Fibroblast of lung (primary cell): Measurements from ENCODE around the gene AKR1C3. TPM values are rescaled to one million over a fixed set of nuclear protein-coding genes. Genes with fewer than 3 reads are reported as not detected.

ENCODE experiments used
- DNase-seq, 2 donors: peaks; one replicate each; pipeline versions ENCODE4 v3.0.0 to v3.0.0-alpha.2; 2010; ENCODE audit warnings: low read depth in 2 of 2
- H2AFZ ChIP-seq: 2 replicates; pipeline ENCODE4 v1.5.1; 2012; ENCODE audit warnings: low read length, control low read depth, inconsistent platforms
- H3K27ac ChIP-seq: 2 replicates; pipeline ENCODE4 v1.5.1; 2011; ENCODE audit warnings: low read length, control low read depth; ENCODE audit not compliant: insufficient read depth
- H3K27me3 ChIP-seq: 2 replicates; pipeline ENCODE4 v1.5.1; 2011; ENCODE audit warnings: mild to moderate bottlenecking, low read length; ENCODE audit not compliant: control insufficient read depth, insufficient read depth
- H3K36me3 ChIP-seq: 2 replicates; pipeline ENCODE4 v1.5.1; 2011; ENCODE audit warnings: low read length; ENCODE audit not compliant: control insufficient read depth, insufficient read depth
- H3K4me1 ChIP-seq: 2 replicates; pipeline ENCODE4 v1.5.1; 2011; ENCODE audit warnings: low read length; ENCODE audit not compliant: control insufficient read depth, insufficient read depth; ENCODE audit errors: extremely low read depth
- H3K4me2 ChIP-seq: 2 replicates; pipeline ENCODE4 v1.5.1; 2011; ENCODE audit warnings: low read length, control low read depth; ENCODE audit not compliant: insufficient read depth; ENCODE audit errors: extremely low read depth
- H3K4me3 ChIP-seq, 4 experiments: fragments of 200-600 bp in 1 of 4; sonication (generic) in 1 of 4; replicated peaks in 1 of 4; 2 replicates each; pipeline ENCODE4 v1.5.1; 2011 to 2016; ENCODE audit warnings: low read length in 4 of 4, low read depth in 3 of 4, mild to moderate bottlenecking in 3 of 4, control low read depth in 2 of 4, inconsistent platforms in 1 of 4, mixed read lengths in 1 of 4; ENCODE audit not compliant: insufficient read depth in 1 of 4; ENCODE audit errors: control extremely low read depth in 1 of 4
- H3K79me2 ChIP-seq: 2 replicates; pipeline ENCODE4 v1.5.1; 2012; ENCODE audit warnings: mild to moderate bottlenecking, low read length, inconsistent platforms; ENCODE audit not compliant: control insufficient read depth, insufficient read depth
- H3K9ac ChIP-seq: 2 replicates; pipeline ENCODE4 v1.5.1; 2011; ENCODE audit warnings: mild to moderate bottlenecking, low read length, control low read depth; ENCODE audit not compliant: insufficient read depth
- H3K9me3 ChIP-seq: 2 replicates; pipeline ENCODE4 v1.5.1; 2012; ENCODE audit warnings: low read depth, low read length; ENCODE audit not compliant: control insufficient read depth, insufficient read depth
- H4K20me1 ChIP-seq: 2 replicates; pipeline ENCODE4 v1.5.1; 2011; ENCODE audit warnings: low read length; ENCODE audit not compliant: control insufficient read depth, insufficient read depth; ENCODE audit errors: extremely low read depth
- EZH2 ChIP-seq: IDR thresholded peaks from 2 replicates; pipeline ENCODE4 v1.5.1; 2012; ENCODE audit warnings: low read length, control low read depth, mild to moderate bottlenecking; ENCODE audit errors: missing control alignments
- polyA plus RNA-seq, 2 donors: library from polyadenylated mRNA; depleted of rRNA in 1 of 2; stranded (reverse) in 1 of 2; unstranded in 1 of 2; fragments of >200 nt; gene quantifications; 2 replicates each; pipeline ENCODE4 v1.2.1, GENCODE V29; 2011 to 2012; ENCODE audit warnings: missing spikeins in 1 of 2
- total RNA-seq: library from RNA; depleted of rRNA; stranded (reverse); fragments of >200 nt; gene quantifications from 2 replicates; pipeline ENCODE4 v1.2.1, GENCODE V29; 2014
- TF ChIP-seq, protein P1 (sequence below), 2 donors: IDR thresholded peaks in 1 of 2; conservative IDR thresholded peaks in 1 of 2; 1 replicate in 1 of 2; 2 replicates in 1 of 2; pipeline ENCODE4 v1.5.1; 2011 to 2012; ENCODE audit warnings: low read length in 2 of 2, control low read depth in 1 of 2, inconsistent platforms in 1 of 2, low read depth in 1 of 2, mild to moderate bottlenecking in 1 of 2

The AKR1C3 gene
- total and polyA plus RNA-seq, 2 donors (not counting 1 experiment from before 2014, with no cell fraction given) = 36.3 to 44.3 TPM

DNA sequence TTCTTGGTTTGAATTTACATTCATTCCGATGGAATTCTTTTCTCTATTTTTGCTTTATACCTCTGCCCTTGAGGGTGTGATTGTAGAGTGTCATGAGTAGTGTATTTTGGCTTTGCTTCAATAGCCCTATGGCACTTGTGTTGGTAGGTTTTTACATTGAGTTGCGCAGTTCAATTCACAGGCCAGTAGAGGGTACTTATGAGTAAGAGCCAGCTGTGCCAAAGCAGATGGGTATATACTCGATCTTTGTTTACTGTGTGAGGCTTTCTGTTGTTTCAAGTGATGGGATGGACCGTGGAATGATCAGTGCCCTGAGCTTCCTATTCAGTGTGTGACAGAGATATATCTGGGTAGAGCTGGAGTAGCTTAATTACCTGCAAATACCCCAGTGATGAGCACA, 4.3 kb upstream of the AKR1C3 start:
- Histone ChIP-seq H3K9me3 (no peaks in the 10 kb centered on the region), H2AFZ (no peak overlapping the region), H3K36me3 (no peaks in the 10 kb centered on the region), H3K79me2 (no peaks in the 10 kb centered on the region), H4K20me1 (no peaks in the 10 kb centered on the region), H3K9ac (no peak overlapping the region), H3K27ac (no peak overlapping the region), H3K4me3 (no peak overlapping the region), H3K4me2 (no peak overlapping the region), H3K4me1 (no peaks in the 10 kb centered on the region), H3K27me3 (no peaks in the 10 kb centered on the region)
- DNase-seq = peak; percentile 14 to 40
- TF ChIP-seq, protein P1, sequence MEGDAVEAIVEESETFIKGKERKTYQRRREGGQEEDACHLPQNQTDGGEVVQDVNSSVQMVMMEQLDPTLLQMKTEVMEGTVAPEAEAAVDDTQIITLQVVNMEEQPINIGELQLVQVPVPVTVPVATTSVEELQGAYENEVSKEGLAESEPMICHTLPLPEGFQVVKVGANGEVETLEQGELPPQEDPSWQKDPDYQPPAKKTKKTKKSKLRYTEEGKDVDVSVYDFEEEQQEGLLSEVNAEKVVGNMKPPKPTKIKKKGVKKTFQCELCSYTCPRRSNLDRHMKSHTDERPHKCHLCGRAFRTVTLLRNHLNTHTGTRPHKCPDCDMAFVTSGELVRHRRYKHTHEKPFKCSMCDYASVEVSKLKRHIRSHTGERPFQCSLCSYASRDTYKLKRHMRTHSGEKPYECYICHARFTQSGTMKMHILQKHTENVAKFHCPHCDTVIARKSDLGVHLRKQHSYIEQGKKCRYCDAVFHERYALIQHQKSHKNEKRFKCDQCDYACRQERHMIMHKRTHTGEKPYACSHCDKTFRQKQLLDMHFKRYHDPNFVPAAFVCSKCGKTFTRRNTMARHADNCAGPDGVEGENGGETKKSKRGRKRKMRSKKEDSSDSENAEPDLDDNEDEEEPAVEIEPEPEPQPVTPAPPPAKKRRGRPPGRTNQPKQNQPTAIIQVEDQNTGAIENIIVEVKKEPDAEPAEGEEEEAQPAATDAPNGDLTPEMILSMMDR (conservative IDR thresholded peaks at IDR 0.05 in 1 of 2, IDR thresholded peaks at IDR 0.05 in 1 of 2; ENCODE audit: low read depth in 1 of 2, low read length in 2 of 2) = peak; percentile 35 to 56
- TF ChIP-seq EZH2 = no peak

DNA sequence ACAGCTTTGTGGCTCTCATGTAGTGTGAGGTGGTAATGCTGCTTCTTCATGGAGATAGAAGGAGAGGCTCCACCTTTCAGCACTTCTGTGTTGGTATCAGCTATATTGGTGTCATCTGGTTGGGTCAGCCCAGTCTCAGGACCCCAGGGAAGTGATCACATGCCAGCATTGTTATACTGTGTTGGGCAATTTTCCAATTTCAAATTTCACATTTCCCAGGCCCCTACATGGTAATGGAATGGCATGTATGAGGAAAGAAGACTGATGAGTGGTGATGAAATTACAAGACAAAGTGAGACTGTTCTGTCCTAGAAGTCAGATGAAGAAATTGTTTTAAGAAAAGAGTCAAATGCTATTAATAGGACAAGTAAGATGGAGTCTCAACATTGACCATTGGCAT, 3.7 kb upstream of the AKR1C3 start:
- Histone ChIP-seq H3K79me2 (no peaks in the 10 kb centered on the region), H3K27me3 (no peaks in the 10 kb centered on the region), H3K36me3 (no peaks in the 10 kb centered on the region), H3K4me1 (no peaks in the 10 kb centered on the region), H3K9ac (no peak overlapping the region), H3K27ac (no peak overlapping the region), H4K20me1 (no peaks in the 10 kb centered on the region), H2AFZ (no peak overlapping the region), H3K4me3 (no peak overlapping the region), H3K9me3 (no peaks in the 10 kb centered on the region), H3K4me2 (no peak overlapping the region)
- peak in 1 of 2 donors; percentile 26 for DNase-seq
- TF ChIP-seq, protein P1 (conservative IDR thresholded peaks at IDR 0.05 in 1 of 2, IDR thresholded peaks at IDR 0.05 in 1 of 2; ENCODE audit: low read depth in 1 of 2, low read length in 2 of 2) = no peak
- no peak for TF ChIP-seq EZH2

DNA sequence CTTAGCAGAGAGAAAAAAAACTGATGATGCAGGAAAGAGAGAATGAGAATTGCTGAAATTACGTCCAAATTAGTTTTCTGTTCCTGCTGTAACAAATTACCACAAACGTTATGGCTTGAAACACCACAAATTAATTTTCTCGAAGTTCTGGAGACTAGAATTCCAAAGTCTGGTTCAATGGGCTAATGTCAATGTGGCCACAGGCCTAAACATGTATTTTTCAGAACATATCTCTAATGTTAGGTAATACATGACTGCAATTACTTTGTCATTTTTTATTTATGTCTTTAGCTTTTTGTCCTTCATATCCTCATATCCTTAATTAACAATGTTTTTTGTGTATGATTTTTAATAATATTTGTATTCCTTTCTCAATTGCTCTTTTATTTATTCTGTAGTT, 3.0 kb upstream of the AKR1C3 start:
- DNase-seq = no peak
- H3K79me2 ChIP-seq = no peaks in the 10 kb centered on the region
- H4K20me1 ChIP-seq = no peaks in the 10 kb centered on the region
- no peaks in the 10 kb centered on the region for H3K4me1 ChIP-seq
- H3K27me3 ChIP-seq = no peaks in the 10 kb centered on the region
- TF ChIP-seq, protein P1 (conservative IDR thresholded peaks at IDR 0.05 in 1 of 2, IDR thresholded peaks at IDR 0.05 in 1 of 2; ENCODE audit: low read depth in 1 of 2, low read length in 2 of 2) = no peak
- no peak for TF ChIP-seq EZH2
- H3K27ac ChIP-seq = no peak overlapping the region
- no peak overlapping the region for H3K4me2 ChIP-seq
- no peaks in the 10 kb centered on the region for H3K36me3 ChIP-seq
- H3K4me3 ChIP-seq = no peak overlapping the region
- H3K9ac ChIP-seq = no peak overlapping the region
- H2AFZ ChIP-seq = no peak overlapping the region
- H3K9me3 ChIP-seq = no peaks in the 10 kb centered on the region
